MM.1S (cell line): ENCODE data around the gene TKTL1.
"Not testable (repeated sequence)": the region's sequence is repeated elsewhere in the genome, so short reads cannot be mapped to it uniquely, and the experiment has no call there.

ENCODE experiments used
- DNase-seq: peaks from one replicate; pipeline ENCODE4 v3.0.0-alpha.2; 2015
- H2AFZ ChIP-seq: fragments of 300-600 bp; sonication (generic); 2 replicates; pipeline ENCODE4 v1.6.0; 2016; ENCODE audit warnings: antibody characterized with exemption, low read length
- H3F3A ChIP-seq: fragments of 300-600 bp; sonication (generic); 2 replicates; pipeline ENCODE4 v1.6.1; 2016; ENCODE audit warnings: mild to moderate bottlenecking, antibody characterized with exemption, low read length, moderate library complexity, mixed read lengths; ENCODE audit not compliant: insufficient read depth
- H3K27ac ChIP-seq: fragments of 300-600 bp; sonication (generic); 2 replicates; pipeline ENCODE4 v1.5.1; 2016; ENCODE audit warnings: mild to moderate bottlenecking, low read length
- H3K27me3 ChIP-seq: fragments of 300-600 bp; sonication (generic); replicated peaks from 2 replicates; pipeline ENCODE4 v1.6.0; 2016; ENCODE audit warnings: low read length; ENCODE audit not compliant: insufficient read depth
- H3K36me3 ChIP-seq: fragments of 300-600 bp; sonication (generic); replicated peaks from 2 replicates; pipeline ENCODE4 v1.6.1; 2016; ENCODE audit warnings: mild to moderate bottlenecking, low read length, mixed read lengths; ENCODE audit not compliant: insufficient read depth
- H3K4me1 ChIP-seq: fragments of 300-600 bp; sonication (generic); 2 replicates; pipeline ENCODE4 v1.6.1; 2016; ENCODE audit warnings: low read length, mixed read lengths
- H3K4me2 ChIP-seq: fragments of 300-600 bp; sonication (generic); 2 replicates; pipeline ENCODE4 v1.6.0; 2016; ENCODE audit warnings: low read depth, low read length
- H3K4me3 ChIP-seq: fragments of 300-600 bp; sonication (generic); 2 replicates; pipeline ENCODE4 v1.5.1; 2016; ENCODE audit warnings: low read length, mixed read lengths
- H3K79me2 ChIP-seq: fragments of 300-600 bp; sonication (generic); 2 replicates; pipeline ENCODE4 v1.6.1; 2016; ENCODE audit warnings: mixed run types, low read length, mixed read lengths
- H3K9ac ChIP-seq: fragments of 300-600 bp; sonication (generic); 2 replicates; pipeline ENCODE4 v1.6.1; 2016; ENCODE audit warnings: low read length, mixed read lengths
- H3K9me2 ChIP-seq: fragments of 300-600 bp; sonication (generic); replicated peaks from 2 replicates; pipeline ENCODE4 v1.6.1; 2016; ENCODE audit warnings: mild to moderate bottlenecking, low read length, mixed read lengths; ENCODE audit not compliant: insufficient read depth
- H3K9me3 ChIP-seq: fragments of 300-600 bp; sonication (generic); replicated peaks from 2 replicates; pipeline ENCODE4 v1.6.1; 2016; ENCODE audit warnings: mild to moderate bottlenecking, low read length, mixed read lengths; ENCODE audit not compliant: insufficient read depth
- H4K20me1 ChIP-seq: fragments of 300-600 bp; sonication (generic); 2 replicates; pipeline ENCODE4 v1.6.1; 2016; ENCODE audit warnings: mild to moderate bottlenecking, low read length, moderate library complexity, mixed read lengths; ENCODE audit not compliant: insufficient read depth
- CTCF ChIP-seq: fragments of 300-600 bp; sonication (generic); IDR thresholded peaks from 2 replicates; pipeline ENCODE4 v1.5.1; 2016; ENCODE audit warnings: antibody characterized with exemption, low read length, mixed read lengths
- EZH2 ChIP-seq: fragments of 300-600 bp; sonication (generic); optimal IDR thresholded peaks from 2 replicates; pipeline ENCODE3; 2017; ENCODE audit warnings: low read depth, mild to moderate bottlenecking, antibody characterized with exemption, low read length, mixed read lengths
- EZH2phosphoT487 ChIP-seq: fragments of 300-600 bp; sonication (generic); IDR thresholded peaks from 2 replicates; pipeline ENCODE4 v1.6.1; 2018; ENCODE audit warnings: antibody characterized with exemption, low read length

TKTL1 gene

DNA sequence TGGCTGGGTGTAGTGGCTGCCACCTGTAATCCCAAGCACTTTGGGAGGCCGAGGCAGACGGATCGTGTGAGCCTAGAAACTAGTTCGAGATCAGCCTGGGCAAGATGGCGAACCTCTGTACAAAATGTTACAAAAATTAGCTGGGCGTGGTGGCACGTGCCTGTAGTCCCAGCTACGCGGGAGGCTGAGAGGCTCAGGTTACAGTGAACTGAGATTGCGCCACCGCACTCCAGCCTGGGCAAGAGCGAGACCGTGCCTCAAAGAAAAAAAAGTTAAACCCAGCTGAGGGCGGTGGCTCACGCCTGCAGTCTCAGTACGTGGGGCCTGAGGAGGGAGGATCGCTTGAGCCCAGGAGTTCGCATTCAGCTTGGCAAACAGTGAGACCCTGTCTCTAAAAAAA is 1.1 kb downstream of the TKTL1 start:
- Histone ChIP-seq H3K4me1 (peaks cover 4% of the 10 kb centered on the region; the same call in 1 of the 2 replicates), H3K27me3 (no peaks in the 10 kb centered on the region), H3K9me2 (no peaks in the 10 kb centered on the region), H3F3A (peaks cover 5% of the 10 kb centered on the region), H3K79me2 (no peaks in the 10 kb centered on the region), H3K4me2 (no peak overlapping the region), H3K9ac (no peak overlapping the region), H3K9me3 (no peaks in the 10 kb centered on the region), H3K36me3 (no peaks in the 10 kb centered on the region), H3K4me3 (no peak overlapping the region), H3K27ac (no peak overlapping the region), H4K20me1 (no peaks in the 10 kb centered on the region), H2AFZ (no peak overlapping the region)
- DNase-seq: no peak
- TF ChIP-seq CTCF (no peak), EZH2phosphoT487 (no peak), EZH2 (no peak)

DNA sequence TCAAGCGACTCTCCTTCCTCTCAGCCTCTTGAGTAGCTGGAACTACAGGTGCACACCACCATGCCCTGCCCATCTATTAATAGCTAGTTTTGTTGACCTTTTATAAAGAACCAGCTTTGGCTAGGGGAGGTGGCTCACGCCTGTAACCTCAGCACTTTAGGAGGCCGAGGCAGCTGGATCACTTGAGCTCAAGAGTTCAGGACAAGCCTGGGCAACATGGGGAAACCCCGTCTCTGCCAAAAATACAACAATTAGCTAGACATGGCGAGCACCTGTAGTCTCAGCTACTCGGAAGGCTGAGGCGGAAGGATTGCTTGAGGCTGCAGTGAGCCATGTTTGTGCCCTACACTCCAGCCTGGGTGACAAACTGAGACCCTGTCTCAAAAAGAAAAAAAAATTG is 2.7 kb downstream of the TKTL1 start:
- no peak overlapping the region for H3K4me3 ChIP-seq
- H3K27ac ChIP-seq: peak overlapping the region; percentile 71; the same call in 1 of the 2 replicates
- no peaks in the 10 kb centered on the region for H3K79me2 ChIP-seq
- no peaks in the 10 kb centered on the region for H3K36me3 ChIP-seq
- H3K9me2 ChIP-seq: no peaks in the 10 kb centered on the region
- DNase-seq: peak; percentile 92
- no peak overlapping the region for H3K4me2 ChIP-seq
- H3K4me1 ChIP-seq: peaks cover 4% of the 10 kb centered on the region; the same call in 1 of the 2 replicates
- H3F3A ChIP-seq: peaks cover 5% of the 10 kb centered on the region
- no peaks in the 10 kb centered on the region for H3K27me3 ChIP-seq
- H3K9ac ChIP-seq: no peak overlapping the region
- H2AFZ ChIP-seq: peak overlapping the region; percentile 14; the same call in 1 of the 2 replicates
- H4K20me1 ChIP-seq: no peaks in the 10 kb centered on the region
- TF ChIP-seq EZH2phosphoT487 (no peak), CTCF (no peak), EZH2 (no peak)
- H3K9me3 ChIP-seq: no peaks in the 10 kb centered on the region

- Histone ChIP-seq H4K20me1 (no peaks in the 10 kb centered on the region), H3K27me3 (no peaks in the 10 kb centered on the region), H3K79me2 (no peaks in the 10 kb centered on the region), H3K4me1 (peaks cover 4% of the 10 kb centered on the region; the same call in 1 of the 2 replicates), H3K4me2 (no peak overlapping the region), H3K9me2 (no peaks in the 10 kb centered on the region), H3K9me3 (no peaks in the 10 kb centered on the region), H3K36me3 (no peaks in the 10 kb centered on the region), H3K4me3 (no peak overlapping the region), H3K9ac (no peak overlapping the region), H3K27ac (no peak overlapping the region), H3F3A (peaks cover 5% of the 10 kb centered on the region), H2AFZ (no peak overlapping the region)
- no peak for DNase-seq
- no peak for TF ChIP-seq CTCF
- no peak for TF ChIP-seq EZH2
- no peak for TF ChIP-seq EZH2phosphoT487
Measured at GRCh38 chrX:154300816-154301215, 5.2 kb downstream of the TKTL1 start.

DNA sequence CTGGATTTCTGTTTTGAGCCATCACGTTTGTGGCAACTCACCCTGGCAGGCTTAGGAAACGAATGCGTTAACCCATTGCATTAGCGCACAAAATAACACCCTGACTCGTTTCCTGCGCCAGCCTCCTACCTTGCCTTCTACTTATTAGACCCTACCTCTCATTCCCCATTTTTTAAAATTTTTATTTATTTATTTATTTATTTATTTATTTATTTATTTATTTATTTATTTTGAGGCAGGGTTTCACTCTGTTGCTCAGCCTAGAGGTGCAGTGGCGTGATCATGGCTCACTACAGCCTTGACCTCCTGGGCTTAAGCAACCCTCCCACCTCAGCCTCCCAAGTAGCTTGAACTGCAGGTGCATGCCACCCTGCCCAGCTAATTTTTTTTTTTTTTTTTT is 7.4 kb downstream of the TKTL1 start:
- not testable (repeated sequence) for DNase-seq, H4K20me1 ChIP-seq, H3K9me2 ChIP-seq, H3K79me2 ChIP-seq, H3K4me3 ChIP-seq, H3K4me2 ChIP-seq, H3K4me1 ChIP-seq, H3K9me3 ChIP-seq, H3K27ac ChIP-seq, H3K27me3 ChIP-seq, H2AFZ ChIP-seq, H3K36me3 ChIP-seq, H3K9ac ChIP-seq, H3F3A ChIP-seq
